GM12878 (cell line): Measurements from ENCODE around the gene SLC5A10. TPM values are rescaled to one million over a fixed set of nuclear protein-coding genes. Genes with fewer than 3 reads are reported as not detected.

Experiments used
- ATAC-seq: fragments of 200-7000 bp; cut with Tn5 transposase; 3 replicates; pipeline ENCODE4 v1.9.1; 2020; ENCODE audit warnings: mild to moderate bottlenecking, moderate library complexity
- BruUV-seq: library from RNA; stranded (reverse); fragments of 400-500 nt; replicated peaks from 2 replicates; lab custom pipeline; 2021; lab: Mats Ljungman, UMichigan
- CTCF ChIA-PET: fragments of 300-600 bp; sonication (Branson Sonifier 250); formaldehyde crosslinking; extraction: SDS; loops from one replicate; lab custom pipeline; 2021; ENCODE audit warnings: inconsistent platforms; lab: Yijun Ruan, JAX
- POLR2A ChIA-PET: fragments of 350-600 bp; formaldehyde crosslinking; extraction: SDS; loops from one replicate; lab custom pipeline; 2021; ENCODE audit warnings: inconsistent platforms; lab: Charles Lee
- RAD21 ChIA-PET: fragments of 300-600 bp; sonication (Branson Sonifier 250); formaldehyde crosslinking; loops from one replicate; lab custom pipeline; 2023; ENCODE audit warnings: antibody characterized with exemption; ENCODE audit not compliant: unreplicated experiment; lab: Charles Lee
- SMC1A ChIA-PET: fragments of 300-600 bp; sonication (Branson Sonifier 250); formaldehyde crosslinking; loops from one replicate; lab custom pipeline; 2023; ENCODE audit not compliant: unreplicated experiment, uncharacterized antibody; lab: Charles Lee
- DNase-seq: peaks from one replicate; pipeline ENCODE4 v3.0.0-alpha.2; 2011; ENCODE audit warnings: low read depth, low spot score
- FAIRE-seq: peaks from 3 replicates; lab custom pipeline; 2011; peaks lifted over from hg19 to GRCh38; lab: Jason Lieb, UNC
- H2AFZ ChIP-seq: 2 replicates; pipeline ENCODE4 v1.6.0; 2011; ENCODE audit warnings: low read depth, low read length, control low read depth; ENCODE audit not compliant: control insufficient read depth
- H3K27ac ChIP-seq: 2 replicates; pipeline ENCODE4 v1.5.1; 2011; ENCODE audit warnings: control low read depth; ENCODE audit not compliant: control insufficient read depth, insufficient read depth
- H3K27me3 ChIP-seq, 2 experiments: replicated peaks in 1 of 2; 2 replicates each; pipeline versions ENCODE4 v1.6.0 to v1.6.1; 2011; ENCODE audit warnings: low read length in 1 of 2; ENCODE audit not compliant: control insufficient read depth in 2 of 2, insufficient read depth in 2 of 2
- H3K36me3 ChIP-seq, 2 experiments: 2 replicates each; pipeline ENCODE4 v1.5.1; 2011; ENCODE audit warnings: low read length in 1 of 2; ENCODE audit not compliant: control insufficient read depth in 2 of 2, insufficient read depth in 2 of 2
- H3K4me1 ChIP-seq: 2 replicates; pipeline ENCODE4 v1.6.1; 2011; ENCODE audit warnings: mild to moderate bottlenecking, low read length, moderate library complexity, mixed read lengths; ENCODE audit not compliant: control insufficient read depth, insufficient read depth
- H3K4me2 ChIP-seq: 2 replicates; pipeline ENCODE4 v1.6.0; 2011; ENCODE audit warnings: control low read depth; ENCODE audit not compliant: control insufficient read depth, insufficient read depth
- H3K4me3 ChIP-seq: fragments of 200-600 bp; sonication (generic); 2 replicates; pipeline ENCODE4 v1.5.1; 2016
- H3K79me2 ChIP-seq: 2 replicates; pipeline ENCODE4 v1.6.0; 2011; ENCODE audit warnings: low read length; ENCODE audit not compliant: control insufficient read depth, insufficient read depth
- H3K9ac ChIP-seq: 2 replicates; pipeline ENCODE4 v1.8.0; 2011; ENCODE audit warnings: low read length, control low read depth, mixed read lengths; ENCODE audit not compliant: control insufficient read depth, insufficient read depth
- H3K9me3 ChIP-seq: replicated peaks from 3 replicates; pipeline ENCODE4 v1.5.1; 2011; ENCODE audit warnings: mild to moderate bottlenecking, low read length; ENCODE audit not compliant: control insufficient read depth, insufficient read depth
- H4K20me1 ChIP-seq: 2 replicates; pipeline ENCODE4 v1.6.0; 2011; ENCODE audit not compliant: control insufficient read depth, insufficient read depth
- ETV6 ChIP-seq, 2 experiments: fragments of 450-650 bp in 1 of 2; IDR thresholded peaks in 1 of 2; conservative IDR thresholded peaks in 1 of 2; 2 replicates each; pipeline ENCODE4 v1.6.1; 2014; ENCODE audit warnings: antibody characterized with exemption in 1 of 2, borderline replicate concordance in 1 of 2, low read depth in 1 of 2, mild to moderate bottlenecking in 1 of 2, moderate library complexity in 1 of 2
- NBN ChIP-seq: fragments of 450-650 bp; IDR thresholded peaks from 2 replicates; pipeline ENCODE4 v1.6.1; 2016
- NR2C1 ChIP-seq: fragments of 450-650 bp; IDR thresholded peaks from 2 replicates; pipeline ENCODE4 v1.6.1; 2017; ENCODE audit warnings: antibody characterized with exemption, mild to moderate bottlenecking, moderate library complexity
- PAX5 ChIP-seq: IDR thresholded peaks from 2 replicates; pipeline ENCODE4 v1.6.1; 2011; ENCODE audit warnings: low read depth, low read length, borderline replicate concordance
- PKNOX1 ChIP-seq: fragments of 450-650 bp; IDR thresholded peaks from 2 replicates; pipeline ENCODE4 v1.6.1; 2016; ENCODE audit warnings: mild to moderate bottlenecking
- RBBP5 ChIP-seq: fragments of 200-600 bp; sonication (generic); conservative IDR thresholded peaks from 2 replicates; pipeline ENCODE4 v1.6.1; 2016
- TARDBP ChIP-seq: IDR thresholded peaks from 2 replicates; pipeline ENCODE4 v1.6.1; 2016; ENCODE audit warnings: borderline replicate concordance
- YBX1 ChIP-seq: fragments of 450-650 bp; IDR thresholded peaks from 2 replicates; pipeline ENCODE4 v1.6.1; 2016; ENCODE audit warnings: antibody characterized with exemption
- YY1 ChIP-seq: IDR thresholded peaks from 2 replicates; pipeline ENCODE4 v1.6.1; 2011; ENCODE audit warnings: low read depth, mild to moderate bottlenecking, low read length
- ZZZ3 ChIP-seq: IDR thresholded peaks from 2 replicates; pipeline ENCODE4 v1.6.1; 2011; ENCODE audit warnings: low read depth; ENCODE audit not compliant: control insufficient read depth, insufficient read length
- WGBS: methylation state at CpG from one replicate; pipeline ENCODE4 v1.1.6; 2016; ENCODE audit warnings: low lambda C conversion rate; ENCODE audit not compliant: insufficient replicate concordance, insufficient coverage; ENCODE audit errors: missing lambda C conversion rate; 5-methylcytosine and 5-hydroxymethylcytosine counted together
- in situ Hi-C: fragments of 300-500 bp; cut with MboI; formaldehyde crosslinking; loops from 9 replicates; pipeline ENCODE4 v1.14.3; 2018; ENCODE audit warnings: mixed read lengths
- intact Hi-C: fragments of 100-400 bp; cut with micrococcal nuclease; formaldehyde crosslinking; loops from one replicate; pipeline ENCODE4 v1.14.2; 2022; ENCODE audit not compliant: unreplicated experiment
- polyA plus RNA-seq, 11 experiments: library from polyadenylated mRNA; depleted of rRNA in 4 of 11; unstranded in 6 of 11; stranded (reverse) in 5 of 11; fragments of >200 nt; fragmentation: Nextera tagmentation in 4 of 11; fragmentation: Illumina TruSeq in 1 of 11; extraction: Ambion mirVana in 4 of 11; extraction: Trizol in 1 of 11; gene quantifications; 1 replicate in 1 of 11; 2 replicates in 10 of 11; pipeline versions ENCODE4 v1.2.1 to v1.2.3, GENCODE V29; 2011 to 2016; ENCODE audit warnings: inconsistent platforms in 2 of 11, missing spikeins in 2 of 11, low read depth in 1 of 11
- total RNA-seq, 4 experiments: library from RNA; depleted of rRNA in 3 of 4; stranded (reverse); fragments of >200 nt in 3 of 4; fragmentation: Illumina TruSeq in 1 of 4; extraction: Trizol in 1 of 4; gene quantifications; 2 replicates each; pipeline versions ENCODE4 v1.2.1 to v1.2.3, GENCODE V29; 2013 to 2021
- TF ChIP-seq, protein P1 (sequence below): IDR thresholded peaks from 2 replicates; pipeline ENCODE4 v1.6.1; 2012; ENCODE audit warnings: improper control_type of control experiment, low read depth, low read length; ENCODE audit not compliant: insufficient replicate concordance

SLC5A10 gene
- total and polyA plus RNA-seq, 10 of the 15 experiments (the other 5 are each of a cell fraction or from before 2014, with no cell fraction given): under 0.01 to 0.18 (median 0.07) TPM; not detected in 4

DNA sequence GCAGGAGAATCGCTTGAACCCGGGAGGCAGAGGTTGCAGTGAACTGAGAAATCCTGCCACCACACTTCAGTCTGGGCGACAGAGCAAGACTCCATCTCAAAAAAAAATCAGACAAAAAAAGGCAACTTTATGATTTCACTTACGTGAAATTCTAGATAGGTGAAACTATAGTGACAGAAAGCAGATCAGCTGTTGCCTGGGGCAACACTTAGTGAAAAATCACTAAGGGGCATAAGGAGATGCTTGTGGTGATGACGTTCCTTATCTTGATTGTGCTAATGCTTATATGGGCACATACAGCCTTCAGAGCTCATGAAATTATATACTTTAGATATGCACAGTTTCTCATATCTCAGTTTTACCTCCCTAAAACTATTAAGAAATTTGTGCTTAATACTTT is 41.6 kb upstream of the SLC5A10 start:
- Histone ChIP-seq H3K9ac (no peak overlapping the region), H3K36me3 (peaks cover 16 to 29% of the 10 kb centered on the region in 2 experiments), H3K27me3 (no peaks in the 10 kb centered on the region), H3K27ac (no peak overlapping the region), H3K9me3 (no peaks in the 10 kb centered on the region; the same call in 2 of the 3 replicates), H2AFZ (no peak overlapping the region), H3K4me3 (no peak overlapping the region), H3K79me2 (no peaks in the 10 kb centered on the region), H3K4me2 (no peak overlapping the region), H3K4me1 (no peaks in the 10 kb centered on the region), H4K20me1 (no peaks in the 10 kb centered on the region)
- POLR2A ChIA-PET: no interaction called here
- ATAC-seq (no peak), FAIRE-seq (no peak), DNase-seq (no peak)
- SMC1A ChIA-PET: interaction anchor here (1.3 to 1.4 kb wide), 2 partner anchors 9 kb away, joined by 3 to 6 read pairs; no protein-coding TSS in a partner anchor
- 23% methylated on average over 5 of the region's 5 CpGs for WGBS
- in situ Hi-C loops: loop anchor here (25.0 kb wide), 1 partner anchor 1923 kb away; no protein-coding TSS in a partner anchor
- intact Hi-C loops: no loop called here
- BruUV-seq: no TSS peak
- TF ChIP-seq YY1 (no peak), ZZZ3 (no peak), ETV6 (conservative IDR thresholded peaks at IDR 0.05 in 1 of 2, IDR thresholded peaks at IDR 0.05 in 1 of 2; ENCODE audit: borderline replicate concordance in 1 of 2, low read depth in 1 of 2) (no peak), NBN (no peak), YBX1 (no peak), TARDBP (no peak), RBBP5 (no peak), PKNOX1 (no peak), PAX5 (no peak), NR2C1 (no peak)
- TF ChIP-seq, protein P1, sequence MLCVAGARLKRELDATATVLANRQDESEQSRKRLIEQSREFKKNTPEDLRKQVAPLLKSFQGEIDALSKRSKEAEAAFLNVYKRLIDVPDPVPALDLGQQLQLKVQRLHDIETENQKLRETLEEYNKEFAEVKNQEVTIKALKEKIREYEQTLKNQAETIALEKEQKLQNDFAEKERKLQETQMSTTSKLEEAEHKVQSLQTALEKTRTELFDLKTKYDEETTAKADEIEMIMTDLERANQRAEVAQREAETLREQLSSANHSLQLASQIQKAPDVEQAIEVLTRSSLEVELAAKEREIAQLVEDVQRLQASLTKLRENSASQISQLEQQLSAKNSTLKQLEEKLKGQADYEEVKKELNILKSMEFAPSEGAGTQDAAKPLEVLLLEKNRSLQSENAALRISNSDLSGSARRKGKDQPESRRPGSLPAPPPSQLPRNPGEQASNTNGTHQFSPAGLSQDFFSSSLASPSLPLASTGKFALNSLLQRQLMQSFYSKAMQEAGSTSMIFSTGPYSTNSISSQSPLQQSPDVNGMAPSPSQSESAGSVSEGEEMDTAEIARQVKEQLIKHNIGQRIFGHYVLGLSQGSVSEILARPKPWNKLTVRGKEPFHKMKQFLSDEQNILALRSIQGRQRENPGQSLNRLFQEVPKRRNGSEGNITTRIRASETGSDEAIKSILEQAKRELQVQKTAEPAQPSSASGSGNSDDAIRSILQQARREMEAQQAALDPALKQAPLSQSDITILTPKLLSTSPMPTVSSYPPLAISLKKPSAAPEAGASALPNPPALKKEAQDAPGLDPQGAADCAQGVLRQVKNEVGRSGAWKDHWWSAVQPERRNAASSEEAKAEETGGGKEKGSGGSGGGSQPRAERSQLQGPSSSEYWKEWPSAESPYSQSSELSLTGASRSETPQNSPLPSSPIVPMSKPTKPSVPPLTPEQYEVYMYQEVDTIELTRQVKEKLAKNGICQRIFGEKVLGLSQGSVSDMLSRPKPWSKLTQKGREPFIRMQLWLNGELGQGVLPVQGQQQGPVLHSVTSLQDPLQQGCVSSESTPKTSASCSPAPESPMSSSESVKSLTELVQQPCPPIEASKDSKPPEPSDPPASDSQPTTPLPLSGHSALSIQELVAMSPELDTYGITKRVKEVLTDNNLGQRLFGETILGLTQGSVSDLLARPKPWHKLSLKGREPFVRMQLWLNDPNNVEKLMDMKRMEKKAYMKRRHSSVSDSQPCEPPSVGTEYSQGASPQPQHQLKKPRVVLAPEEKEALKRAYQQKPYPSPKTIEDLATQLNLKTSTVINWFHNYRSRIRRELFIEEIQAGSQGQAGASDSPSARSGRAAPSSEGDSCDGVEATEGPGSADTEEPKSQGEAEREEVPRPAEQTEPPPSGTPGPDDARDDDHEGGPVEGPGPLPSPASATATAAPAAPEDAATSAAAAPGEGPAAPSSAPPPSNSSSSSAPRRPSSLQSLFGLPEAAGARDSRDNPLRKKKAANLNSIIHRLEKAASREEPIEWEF: no peak
- RAD21 ChIA-PET: no interaction called here
- CTCF ChIA-PET: interaction anchor here (0.6 kb wide), 1 partner anchor 12 kb away, joined by 3 read pairs; no protein-coding TSS in a partner anchor
